H1 (cell line): ENCODE data around the gene CNOT10. TPM values are rescaled to one million over a fixed set of nuclear protein-coding genes. Genes with fewer than 3 reads are reported as not detected.

ENCODE experiments used
- CEBPB ChIP-seq: IDR thresholded peaks from 2 replicates; pipeline ENCODE4 v1.6.1; 2012; ENCODE audit warnings: low read depth, low read length
- CTCF ChIP-seq, 3 experiments: IDR thresholded peaks; 1 replicate in 2 of 3; 2 replicates in 1 of 3; pipeline versions ENCODE4 v1.5.1 to v1.6.1; 2011; ENCODE audit warnings: low read length in 3 of 3, mild to moderate bottlenecking in 3 of 3, inconsistent platforms in 2 of 3, low read depth in 1 of 3, moderate library complexity in 1 of 3; ENCODE audit not compliant: insufficient read depth in 1 of 3; ENCODE audit errors: control extremely low read depth in 1 of 3
- MAX ChIP-seq: IDR thresholded peaks from 2 replicates; pipeline ENCODE4 v1.6.1; 2012; ENCODE audit warnings: inconsistent platforms
- SP1 ChIP-seq: IDR thresholded peaks from 2 replicates; pipeline ENCODE4 v1.6.1; 2011; ENCODE audit warnings: low read depth, low read length
- polyA plus RNA-seq, 7 experiments: library from polyadenylated mRNA; depleted of rRNA in 3 of 7; stranded (reverse) in 5 of 7; unstranded in 2 of 7; fragments of >200 nt in 5 of 7; fragments of 200-250 nt in 2 of 7; gene quantifications; 1 replicate in 5 of 7; 2 replicates in 1 of 7; 4 replicates in 1 of 7; pipeline versions ENCODE4 v1.2.1 to v1.2.3, GENCODE V29; 2011 to 2013; ENCODE audit warnings: missing spikeins in 2 of 7, mixed read lengths in 2 of 7
- total RNA-seq: library from RNA; stranded (reverse); fragmentation: NEBNext Ultra II Directional; extraction: Animal tissue kit (Norgen Biotek cat#: 25700); gene quantifications from 2 replicates; pipeline ENCODE4 v1.2.1, GENCODE V29; 2021
- TF ChIP-seq, protein P1 (sequence below): IDR thresholded peaks from 2 replicates; pipeline ENCODE4 v1.6.1; 2011; ENCODE audit warnings: low read length, improper control_type of control experiment

Gene CNOT10
- total and polyA plus RNA-seq, 2 of the 8 experiments (the other 6 are each of a cell fraction or from before 2014, with no cell fraction given): 39.9 to 55.9 TPM

DNA sequence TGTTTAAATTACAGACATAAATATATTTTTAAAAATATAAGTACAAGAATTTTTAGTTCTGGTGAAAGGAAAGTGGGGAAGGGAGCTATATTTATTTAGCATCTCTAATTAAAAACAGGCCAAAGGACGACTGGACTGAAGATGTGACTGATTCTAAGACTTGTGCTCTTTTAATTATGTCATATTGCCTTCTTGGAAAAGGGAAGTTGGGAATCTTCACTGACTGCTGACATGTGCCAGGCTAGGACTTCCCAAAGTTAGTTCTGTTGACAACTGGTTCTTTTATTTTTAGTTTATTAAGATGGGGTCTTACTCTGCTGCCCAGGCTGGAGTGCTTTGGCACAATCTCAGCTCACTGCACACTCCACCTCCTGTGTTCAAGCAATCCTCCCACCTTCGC, 13.5 kb downstream of the CNOT10 start (continued):
- no peak for TF ChIP-seq MAX
- no peak for TF ChIP-seq SP1
- no peak for TF ChIP-seq CTCF (IDR thresholded peaks at IDR 0.05; ENCODE audit: control extremely low read depth in 1 of 3, insufficient read depth in 1 of 3, low read depth in 1 of 3, low read length in 3 of 3)
- TF ChIP-seq, protein P1, sequence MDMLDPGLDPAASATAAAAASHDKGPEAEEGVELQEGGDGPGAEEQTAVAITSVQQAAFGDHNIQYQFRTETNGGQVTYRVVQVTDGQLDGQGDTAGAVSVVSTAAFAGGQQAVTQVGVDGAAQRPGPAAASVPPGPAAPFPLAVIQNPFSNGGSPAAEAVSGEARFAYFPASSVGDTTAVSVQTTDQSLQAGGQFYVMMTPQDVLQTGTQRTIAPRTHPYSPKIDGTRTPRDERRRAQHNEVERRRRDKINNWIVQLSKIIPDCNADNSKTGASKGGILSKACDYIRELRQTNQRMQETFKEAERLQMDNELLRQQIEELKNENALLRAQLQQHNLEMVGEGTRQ: no peak
- TF ChIP-seq CEBPB: no peak
